T-helper 22 cell (primary cell): ENCODE results near the gene SERPINB5.
"Not testable (repeated sequence)": the region's sequence is repeated elsewhere in the genome, so short reads cannot be mapped to it uniquely, and the experiment has no call there.

Experiments used
- DNase-seq: peaks from one replicate; pipeline ENCODE4 v3.0.0-alpha.2; 2020; ENCODE audit warnings: low read depth

The SERPINB5 gene

GRCh38 chr18:63476668-63477067 is at the start of gene SERPINB5:
TSS of gene SERPINB5 (plus strand) at chr18:63476958. CDS start at chr18:63484429, 7,471 bp downstream.
- DNase-seq = no peak

- DNase-seq = no peak
Observed at GRCh38 chr18:63427558-63427957, 49.2 kb upstream of the SERPINB5 start.

GRCh38 chr18:63430526-63430925 is 46.2 kb upstream of the SERPINB5 start:
- DNase-seq = no peak

GRCh38 chr18:63431180-63431579 is 45.6 kb upstream of the SERPINB5 start:
- DNase-seq = no peak

GRCh38 chr18:63433334-63433866 is 43.4 kb upstream of the SERPINB5 start:
- no peak for DNase-seq

GRCh38 chr18:63438181-63438580 is 38.6 kb upstream of the SERPINB5 start:
- DNase-seq = no peak

- no peak for DNase-seq
Observed at GRCh38 chr18:63439334-63439733, 37.4 kb upstream of the SERPINB5 start.

GRCh38 chr18:63440219-63440618 is 36.5 kb upstream of the SERPINB5 start:
- no peak for DNase-seq

GRCh38 chr18:63440881-63441280 is 35.9 kb upstream of the SERPINB5 start:
- DNase-seq = no peak

GRCh38 chr18:63443829-63444228 is 32.9 kb upstream of the SERPINB5 start:
- DNase-seq = no peak

GRCh38 chr18:63444580-63444979 is 32.2 kb upstream of the SERPINB5 start:
- no peak for DNase-seq

- no peak for DNase-seq
Observed at GRCh38 chr18:63445037-63445436, 31.7 kb upstream of the SERPINB5 start.

- no peak for DNase-seq
Observed at GRCh38 chr18:63446266-63446665, 30.5 kb upstream of the SERPINB5 start.

- DNase-seq = no peak
Observed at GRCh38 chr18:63447066-63447465, 29.7 kb upstream of the SERPINB5 start.

GRCh38 chr18:63449426-63449825 is 27.3 kb upstream of the SERPINB5 start:
- no peak for DNase-seq

- DNase-seq = no peak
Observed at GRCh38 chr18:63451799-63452660, 24.7 kb upstream of the SERPINB5 start.

GRCh38 chr18:63452751-63453150 is 24.0 kb upstream of the SERPINB5 start:
- DNase-seq = not testable (repeated sequence)

- DNase-seq = no peak
Observed at GRCh38 chr18:63454497-63454896, 22.3 kb upstream of the SERPINB5 start.

- no peak for DNase-seq
Observed at GRCh38 chr18:63457977-63458376, 18.8 kb upstream of the SERPINB5 start.

GRCh38 chr18:63460414-63460813 is 16.3 kb upstream of the SERPINB5 start:
- DNase-seq = no peak

- DNase-seq = no peak
Observed at GRCh38 chr18:63464434-63464833, 12.3 kb upstream of the SERPINB5 start.

- no peak for DNase-seq
Observed at GRCh38 chr18:63465059-63465458, 11.7 kb upstream of the SERPINB5 start.

GRCh38 chr18:63467699-63468098 is 9.1 kb upstream of the SERPINB5 start:
- DNase-seq = no peak

GRCh38 chr18:63468575-63468974 is 8.2 kb upstream of the SERPINB5 start:
- no peak for DNase-seq
